Measurements from ENCODE around the gene BBLN. TPM values are rescaled to one million over a fixed set of nuclear protein-coding genes. Genes with fewer than 3 reads are reported as not detected.
A peak's percentile ranks its signal among the peaks of the same experiment; 100 is the strongest.

Gene BBLN
- total RNA-seq, 1 experiment from 2014 or later: 74.9 TPM

GRCh38 chr9:128128836-128129590, 31.1 kb upstream of the BBLN start:
- H3K14ac ChIP-seq (ENCODE audit: insufficient read depth, low read length): no peak overlapping the region
- peak overlapping the region; percentile 58 for H3K4me2 ChIP-seq (ENCODE audit: insufficient read depth, insufficient read length, low read length)
- no peak overlapping the region for H4K8ac ChIP-seq (replicated peaks; ENCODE audit: insufficient read length, low read depth, low read length)
- peaks cover 9 to 23% (median 16%) of the 10 kb centered on the region in 3 experiments for H3K36me3 Mint-ChIP-seq (ENCODE audit: insufficient read depth in 1 of 3, low read depth in 3 of 3)
- no peak overlapping the region for H3K27ac ChIP-seq (ENCODE audit: insufficient read length, low read depth, low read length)
- no peak overlapping the region for H2AK5ac ChIP-seq (ENCODE audit: insufficient read length, low read length)
- no peak overlapping the region for H2BK12ac ChIP-seq (ENCODE audit: insufficient read length, low read depth, low read length)
- no peak overlapping the region for H2BK5ac ChIP-seq (ENCODE audit: insufficient read length, low read length)
- no peak overlapping the region for H3K4ac ChIP-seq (ENCODE audit: low read depth, low read length)
- H3K23me2 ChIP-seq (ENCODE audit: insufficient read length, low read depth, low read length, poor library complexity, severe bottlenecking): peaks cover 12% of the 10 kb centered on the region
- H3K18ac ChIP-seq (ENCODE audit: insufficient read length, low read depth, low read length): no peak overlapping the region
- no peak overlapping the region for H2BK20ac ChIP-seq (ENCODE audit: low read depth, low read length, poor library complexity, severe bottlenecking)
- H3K4me1 ChIP-seq (ENCODE audit: insufficient read depth, low read length): no peaks in the 10 kb centered on the region
- H3K27me3 ChIP-seq (ENCODE audit: insufficient read depth, low read length): 0 out of 2 replicates have a peak, but pooled peaks cover 3% of the 10 kb centered on the region
- WGBS (ENCODE audit: extremely low coverage, insufficient read length, low lambda C conversion rate): no CpG with 5 or more reads among the region's 29 CpGs
- no peak overlapping the region for H2BK120ac ChIP-seq (ENCODE audit: low read depth, low read length, poor library complexity, severe bottlenecking)
- H4K91ac ChIP-seq (ENCODE audit: insufficient read length, low read depth, low read length): no peak overlapping the region
- no peaks in the 10 kb centered on the region for H3K9me3 ChIP-seq (ENCODE audit: control insufficient read depth, low read depth, low read length)
- H2AFZ ChIP-seq (ENCODE audit: low read length): no peak overlapping the region
- no peak overlapping the region for H2BK15ac ChIP-seq (ENCODE audit: low read depth, low read length)
- no peaks in the 10 kb centered on the region for H3K79me2 ChIP-seq (ENCODE audit: insufficient read depth, low read length)
- H3K27ac Mint-ChIP-seq: no peak overlapping the region
- H3K79me1 ChIP-seq (ENCODE audit: insufficient read depth, low read depth, low read length, poor library complexity, severe bottlenecking): no peaks in the 10 kb centered on the region
- peaks cover 45% of the 10 kb centered on the region for H3K27me3 Mint-ChIP-seq (ENCODE audit: low read depth)
- no peak for TF ChIP-seq CTCF (conservative IDR thresholded peaks at IDR 0.05)
- H3T11ph ChIP-seq (ENCODE audit: low read length): no peak overlapping the region
- peaks cover 9 to 12% of the 10 kb centered on the region in 2 experiments for H3K9me3 Mint-ChIP-seq
- H3K9ac ChIP-seq (ENCODE audit: extremely low read depth, insufficient read length, low read length): no peak overlapping the region
- no peak for DNase-seq
- no peak overlapping the region for H4K5ac ChIP-seq (ENCODE audit: insufficient read length, low read depth, low read length)
- H3K4me3 Mint-ChIP-seq: peak overlapping the region; percentile 94 to 97
- peaks cover 13 to 16% of the 10 kb centered on the region in 2 experiments for H3K4me1 Mint-ChIP-seq
- no peak overlapping the region for H3K56ac ChIP-seq (ENCODE audit: insufficient read length, low read depth, low read length)
- no peaks in the 10 kb centered on the region for H4K20me1 ChIP-seq (ENCODE audit: control insufficient read depth, insufficient read depth, insufficient read length)
- H3K23ac ChIP-seq (ENCODE audit: insufficient read length, low read depth, low read length): no peak overlapping the region
